Measurements from ENCODE around the gene TIFAB. TPM values are rescaled to one million over a fixed set of nuclear protein-coding genes. Genes with fewer than 3 reads are reported as not detected.

TIFAB gene
- total RNA-seq, 4 donors from 2014 or later = not detected

GRCh38 chr5:135448791-135449507, 3.2 kb downstream of the TIFAB start:
- Histone ChIP-seq H3K27ac (replicated peaks in 1 of 4) (no peak overlapping the region), H3K4me3 (no peak overlapping the region), H3K27me3 (peaks cover 0 to 18% (median 0%) of the 10 kb centered on the region in 4 donors), H3K36me3 (no peaks in the 10 kb centered on the region), H3K4me1 (no peaks in the 10 kb centered on the region), H3K9me3 (no peaks in the 10 kb centered on the region)
- 82% methylated on average over 9 of the region's 9 CpGs for WGBS
- intact Hi-C loops (cut with DNase I) = no loop called here
- no peak for DNase-seq (ENCODE audit: extremely low spot score)
- no peak for TF ChIP-seq CTCF (IDR thresholded peaks at IDR 0.05)
- no peak for TF ChIP-seq EP300 (IDR thresholded peaks at IDR 0.05)
- TF ChIP-seq POLR2A (IDR thresholded peaks at IDR 0.05; ENCODE audit: low read depth) = no peak
- TF ChIP-seq POLR2AphosphoS5 (IDR thresholded peaks at IDR 0.05) = no peak

- Histone ChIP-seq H3K4me3 (no peak overlapping the region), H3K27ac (replicated peaks in 1 of 4) (no peak overlapping the region), H3K27me3 (peaks cover 0 to 18% (median 0%) of the 10 kb centered on the region in 4 donors), H3K9me3 (no peaks in the 10 kb centered on the region), H3K4me1 (peaks cover 2 to 6% (median 6%) of the 10 kb centered on the region in 4 donors), H3K36me3 (no peaks in the 10 kb centered on the region)
- TF ChIP-seq EP300 (IDR thresholded peaks at IDR 0.05) (no peak), CTCF (IDR thresholded peaks at IDR 0.05) (no peak), POLR2A (IDR thresholded peaks at IDR 0.05; ENCODE audit: low read depth) (no peak), POLR2AphosphoS5 (IDR thresholded peaks at IDR 0.05) (no peak)
- 93% methylated on average over 9 of the region's 9 CpGs for WGBS
- no peak for DNase-seq (ENCODE audit: extremely low spot score)
- intact Hi-C loops (cut with DNase I) = no loop called here
Measured at GRCh38 chr5:135448071-135448739, 3.9 kb downstream of the TIFAB start.

DNA sequence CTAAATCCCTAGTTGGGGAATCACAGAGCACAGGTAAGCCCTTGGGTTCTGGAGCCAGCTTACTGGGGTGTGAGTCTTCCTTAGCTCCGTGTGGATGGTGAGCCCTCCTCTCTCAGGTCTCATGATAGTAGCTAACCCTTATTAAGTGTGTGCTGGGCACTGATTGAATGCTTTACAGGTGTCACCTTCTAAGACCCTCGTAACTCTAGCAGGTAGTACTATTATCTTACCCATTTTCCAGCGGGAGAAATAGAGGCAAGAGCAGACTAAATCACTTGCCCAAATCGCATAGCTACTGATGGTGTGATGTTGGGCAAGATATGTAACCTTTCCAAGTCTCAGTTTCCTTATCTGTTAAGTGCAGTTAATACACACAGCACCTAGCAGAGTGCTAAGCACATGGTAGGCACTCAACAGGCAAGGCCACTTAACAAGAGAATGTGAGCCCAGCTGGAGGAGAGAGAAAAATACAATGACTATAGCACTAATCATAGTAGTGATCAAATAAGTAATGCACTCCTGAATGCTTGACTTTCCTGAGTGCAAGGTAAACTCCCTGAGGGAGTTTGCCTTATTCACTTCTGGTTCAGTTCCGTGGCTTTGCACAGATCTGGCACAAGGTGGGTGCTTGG, 4.7 kb downstream of the TIFAB start, which contains the start of gene DCANP1:
Gene DCANP1, minus strand, starts transcription at position 51 of the 632 bp plus-strand sequence. CDS start 240 bp downstream, outside the sequence.
- Histone ChIP-seq H3K27me3 (peaks cover 0 to 15% (median 0%) of the 10 kb centered on the region in 4 donors), H3K4me3 (no peak within 1 kb of the TSS), H3K27ac (replicated peaks in 1 of 4) (no peak within 1 kb of the TSS), H3K4me1 (peaks cover 5 to 11% (median 7%) of the 10 kb centered on the region in 4 donors), H3K36me3 (no peaks in the 10 kb centered on the region), H3K9me3 (no peaks in the 10 kb centered on the region)
- 97% methylated on average over 5 of the region's 5 CpGs for WGBS
- TF ChIP-seq POLR2AphosphoS5 (IDR thresholded peaks at IDR 0.05) = no peak
- no peak for TF ChIP-seq CTCF (IDR thresholded peaks at IDR 0.05)
- DNase-seq (ENCODE audit: extremely low spot score) = no peak
- intact Hi-C loops (cut with DNase I) = no loop called here

GRCh38 chr5:135446615-135447014, 5.5 kb downstream of the TIFAB start:
- TF ChIP-seq POLR2AphosphoS5 (IDR thresholded peaks at IDR 0.05) (no peak), EP300 (IDR thresholded peaks at IDR 0.05) (no peak), CTCF (IDR thresholded peaks at IDR 0.05) (no peak), POLR2A (IDR thresholded peaks at IDR 0.05; ENCODE audit: low read depth) (no peak)
- H3K9me3 ChIP-seq = no peaks in the 10 kb centered on the region
- no peak for DNase-seq (ENCODE audit: extremely low spot score)
- H3K4me1 ChIP-seq = peaks cover 5 to 11% (median 8%) of the 10 kb centered on the region in 4 donors
- H3K4me3 ChIP-seq = no peak overlapping the region
- intact Hi-C loops (cut with DNase I) = no loop called here
- H3K36me3 ChIP-seq = no peaks in the 10 kb centered on the region
- H3K27ac ChIP-seq (replicated peaks in 1 of 4) = no peak overlapping the region
- 83% methylated on average over 6 of the region's 7 CpGs for WGBS
- H3K27me3 ChIP-seq = peaks cover 0 to 11% (median 0%) of the 10 kb centered on the region in 4 donors

All from esophagus muscularis mucosa (tissue), 4 donors.